ENCODE data around the gene CLEC10A. TPM values are rescaled to one million over a fixed set of nuclear protein-coding genes. Genes with fewer than 3 reads are reported as not detected.
"Not testable (repeated sequence)": the region's sequence is repeated elsewhere in the genome, so short reads cannot be mapped to it uniquely, and the experiment has no call there.

CLEC10A gene
- total RNA-seq, 3 donors from 2014 or later: 2.8 to 15.8 (median 2.9) TPM

DNA sequence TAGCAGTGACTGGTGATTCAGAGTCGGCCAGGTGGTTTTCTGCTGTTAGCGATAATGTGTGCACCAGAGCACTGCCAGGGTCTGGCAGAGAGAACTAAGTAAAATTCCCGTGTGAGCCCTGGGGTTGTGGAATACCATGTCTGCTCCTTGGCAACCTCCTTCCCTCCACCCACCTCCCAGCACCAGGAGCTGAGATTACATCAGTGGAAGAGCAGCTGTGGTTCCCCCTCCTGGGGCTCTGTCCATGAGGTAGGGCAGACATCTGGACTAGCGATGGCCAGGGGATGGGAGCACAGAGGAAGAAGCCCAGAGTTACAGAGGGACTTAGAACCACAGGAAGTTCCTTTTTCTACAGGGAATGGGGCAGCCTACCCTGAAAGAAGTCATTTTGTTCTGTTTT, 15.8 kb downstream of the CLEC10A start:
- H3K36me3 ChIP-seq: no peaks in the 10 kb centered on the region
- intact Hi-C loops (cut with DNase I; ENCODE audit: low total_unique reads): no loop called here
- H3K27ac ChIP-seq: no peak overlapping the region
- H3K4me3 ChIP-seq: no peak overlapping the region
- H3K27me3 ChIP-seq: no peaks in the 10 kb centered on the region
- H3K4me1 ChIP-seq: no peaks in the 10 kb centered on the region
- peaks cover 10 to 14% of the 10 kb centered on the region in 2 donors for H3K9me3 ChIP-seq
- TF ChIP-seq, protein P1, sequence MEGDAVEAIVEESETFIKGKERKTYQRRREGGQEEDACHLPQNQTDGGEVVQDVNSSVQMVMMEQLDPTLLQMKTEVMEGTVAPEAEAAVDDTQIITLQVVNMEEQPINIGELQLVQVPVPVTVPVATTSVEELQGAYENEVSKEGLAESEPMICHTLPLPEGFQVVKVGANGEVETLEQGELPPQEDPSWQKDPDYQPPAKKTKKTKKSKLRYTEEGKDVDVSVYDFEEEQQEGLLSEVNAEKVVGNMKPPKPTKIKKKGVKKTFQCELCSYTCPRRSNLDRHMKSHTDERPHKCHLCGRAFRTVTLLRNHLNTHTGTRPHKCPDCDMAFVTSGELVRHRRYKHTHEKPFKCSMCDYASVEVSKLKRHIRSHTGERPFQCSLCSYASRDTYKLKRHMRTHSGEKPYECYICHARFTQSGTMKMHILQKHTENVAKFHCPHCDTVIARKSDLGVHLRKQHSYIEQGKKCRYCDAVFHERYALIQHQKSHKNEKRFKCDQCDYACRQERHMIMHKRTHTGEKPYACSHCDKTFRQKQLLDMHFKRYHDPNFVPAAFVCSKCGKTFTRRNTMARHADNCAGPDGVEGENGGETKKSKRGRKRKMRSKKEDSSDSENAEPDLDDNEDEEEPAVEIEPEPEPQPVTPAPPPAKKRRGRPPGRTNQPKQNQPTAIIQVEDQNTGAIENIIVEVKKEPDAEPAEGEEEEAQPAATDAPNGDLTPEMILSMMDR (IDR thresholded peaks at IDR 0.05): no peak
- TF ChIP-seq POLR2AphosphoS5 (IDR thresholded peaks at IDR 0.05): no peak
- TF ChIP-seq POLR2A (IDR thresholded peaks at IDR 0.05): no peak
- no peak for DNase-seq (ENCODE audit: low spot score in 2 of 2)

DNA sequence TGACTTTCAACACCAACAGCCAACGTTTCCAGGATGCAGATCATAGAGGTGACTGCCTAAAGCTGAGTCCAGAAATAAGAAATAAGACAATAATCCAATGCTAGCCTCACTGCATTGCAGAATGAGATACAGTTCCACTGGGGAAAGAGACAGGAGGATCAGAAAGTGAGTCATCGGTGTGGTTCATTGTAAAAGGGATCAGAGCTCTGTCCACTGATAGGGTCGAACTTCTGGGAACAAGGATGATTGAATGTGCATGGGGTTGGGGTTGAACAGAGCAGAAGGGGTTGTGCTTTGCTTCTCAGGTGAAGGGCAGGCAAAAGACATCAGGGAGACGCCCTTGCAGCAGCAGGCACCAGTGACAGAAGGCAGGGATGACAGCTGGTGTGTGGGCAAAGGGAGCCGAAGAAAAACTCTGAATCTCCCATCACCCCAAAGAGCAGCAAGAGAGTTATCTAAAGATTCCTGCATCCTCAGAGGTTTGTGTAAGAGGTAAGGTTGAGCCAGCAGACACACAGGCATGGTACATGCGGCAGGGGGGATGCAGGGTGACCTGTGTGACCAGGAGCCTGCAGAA, 16.4 kb downstream of the CLEC10A start:
- no peaks in the 10 kb centered on the region for H3K4me1 ChIP-seq
- no peak overlapping the region for H3K4me3 ChIP-seq
- intact Hi-C loops (cut with DNase I; ENCODE audit: low total_unique reads): no loop called here
- H3K27ac ChIP-seq: no peak overlapping the region
- no peaks in the 10 kb centered on the region for H3K36me3 ChIP-seq
- no peaks in the 10 kb centered on the region for H3K27me3 ChIP-seq
- DNase-seq (ENCODE audit: low spot score in 2 of 2): no peak
- H3K9me3 ChIP-seq: peaks cover 10 to 12% of the 10 kb centered on the region in 2 donors
- TF ChIP-seq POLR2AphosphoS5 (IDR thresholded peaks at IDR 0.05): no peak
- TF ChIP-seq, protein P1 (IDR thresholded peaks at IDR 0.05): no peak
- TF ChIP-seq POLR2A (IDR thresholded peaks at IDR 0.05): no peak

DNA sequence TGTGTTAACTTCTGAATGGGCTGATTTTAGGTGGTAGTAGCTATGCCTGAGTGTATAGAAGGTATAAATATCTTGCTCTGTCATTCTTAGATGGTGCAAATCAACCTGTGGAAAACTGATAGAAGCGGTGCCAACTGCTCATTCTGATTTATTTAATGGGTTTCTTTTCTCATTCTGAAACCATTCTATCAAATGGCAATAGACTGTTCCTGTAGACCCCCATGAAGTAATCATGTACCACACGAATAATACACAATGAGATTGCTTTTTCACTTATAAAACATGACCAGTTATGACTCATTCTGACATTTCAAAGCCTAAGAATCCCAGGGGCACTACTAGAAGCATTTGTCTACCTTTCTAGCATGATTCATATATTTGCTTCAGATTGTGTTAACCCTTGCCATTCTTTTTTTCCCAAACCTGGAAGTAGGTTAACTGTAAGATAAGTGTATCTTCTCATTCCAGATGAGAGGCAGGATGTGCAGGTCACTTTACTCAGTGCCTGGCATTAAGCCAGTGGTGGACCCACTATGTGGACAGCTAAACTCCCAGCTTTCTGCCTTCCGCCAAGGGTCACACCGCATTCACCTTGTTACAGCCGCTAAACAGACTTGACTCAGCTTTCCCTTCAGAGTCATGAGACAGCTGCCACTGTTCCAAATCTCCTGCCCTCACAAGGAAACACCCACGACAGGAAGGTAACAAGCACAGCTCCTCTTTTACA, 19.7 kb downstream of the CLEC10A start:
- Histone ChIP-seq H3K27me3 (no peaks in the 10 kb centered on the region), H3K4me3 (no peak overlapping the region), H3K27ac (no peak overlapping the region), H3K4me1 (no peaks in the 10 kb centered on the region), H3K9me3 (no peaks in the 10 kb centered on the region), H3K36me3 (no peaks in the 10 kb centered on the region)
- no peak for DNase-seq (ENCODE audit: low spot score in 2 of 2)
- TF ChIP-seq POLR2A (IDR thresholded peaks at IDR 0.05): no peak
- no peak for TF ChIP-seq POLR2AphosphoS5 (IDR thresholded peaks at IDR 0.05)
- TF ChIP-seq, protein P1 (IDR thresholded peaks at IDR 0.05): no peak
- intact Hi-C loops (cut with DNase I; ENCODE audit: low total_unique reads): no loop called here

DNA sequence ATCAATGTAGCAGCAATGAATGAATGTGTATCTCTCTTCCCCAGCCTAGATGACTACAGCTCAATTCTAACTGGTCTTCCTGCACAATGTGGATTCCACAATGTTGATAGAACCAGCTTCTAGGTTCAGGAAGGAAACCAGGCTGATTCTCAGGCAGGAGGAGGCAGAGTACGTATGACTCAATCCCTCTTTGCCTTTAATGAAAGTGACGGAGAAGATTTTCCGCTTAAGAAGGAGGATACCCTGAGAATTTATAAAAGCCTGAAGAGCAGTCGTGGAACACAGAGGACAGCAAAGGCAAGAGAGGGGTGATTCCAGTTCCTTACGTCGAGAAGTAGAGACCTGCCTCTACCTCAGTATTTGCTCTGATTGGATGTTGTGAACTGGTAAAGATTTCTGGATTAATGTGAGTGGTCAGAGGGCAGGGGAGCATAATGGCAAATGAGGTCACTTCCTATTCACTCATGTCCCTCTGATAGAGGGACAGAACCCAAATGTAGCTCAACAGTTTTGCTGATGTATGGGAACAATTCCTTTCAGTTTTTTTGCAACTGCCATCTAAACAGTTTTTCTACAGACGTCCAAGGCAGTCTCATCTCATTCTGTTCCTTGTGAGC, 21.1 kb downstream of the CLEC10A start:
- H3K4me3 ChIP-seq: no peak overlapping the region
- no peaks in the 10 kb centered on the region for H3K36me3 ChIP-seq
- no peaks in the 10 kb centered on the region for H3K9me3 ChIP-seq
- intact Hi-C loops (cut with DNase I; ENCODE audit: low total_unique reads): no loop called here
- no peaks in the 10 kb centered on the region for H3K27me3 ChIP-seq
- DNase-seq (ENCODE audit: low spot score in 2 of 2): no peak
- H3K27ac ChIP-seq: no peak overlapping the region
- TF ChIP-seq POLR2AphosphoS5 (IDR thresholded peaks at IDR 0.05) (no peak), POLR2A (IDR thresholded peaks at IDR 0.05) (no peak)
- no peaks in the 10 kb centered on the region for H3K4me1 ChIP-seq

DNA sequence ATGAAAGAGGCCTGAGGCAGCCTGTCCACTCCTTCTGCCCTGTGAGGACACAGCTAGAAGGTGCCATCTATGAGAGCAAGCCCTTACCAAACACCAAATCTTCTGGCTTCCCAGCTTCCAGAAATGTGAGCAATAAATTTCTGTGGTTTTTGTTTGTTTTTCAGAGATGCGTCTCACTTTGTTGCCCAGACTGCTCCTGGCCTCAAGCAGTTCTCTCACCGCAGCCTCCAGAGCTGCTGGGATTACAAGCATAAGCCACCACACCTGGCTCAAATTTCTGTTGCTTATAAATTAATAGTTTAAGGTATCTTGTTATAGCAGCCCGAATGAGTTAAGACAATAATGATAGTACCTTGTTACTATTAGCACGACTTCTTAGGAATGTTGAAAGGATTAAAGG, 23.7 kb downstream of the CLEC10A start:
- no peak overlapping the region for H3K4me3 ChIP-seq
- intact Hi-C loops (cut with DNase I; ENCODE audit: low total_unique reads): no loop called here
- TF ChIP-seq POLR2AphosphoS5 (IDR thresholded peaks at IDR 0.05): no peak

DNA sequence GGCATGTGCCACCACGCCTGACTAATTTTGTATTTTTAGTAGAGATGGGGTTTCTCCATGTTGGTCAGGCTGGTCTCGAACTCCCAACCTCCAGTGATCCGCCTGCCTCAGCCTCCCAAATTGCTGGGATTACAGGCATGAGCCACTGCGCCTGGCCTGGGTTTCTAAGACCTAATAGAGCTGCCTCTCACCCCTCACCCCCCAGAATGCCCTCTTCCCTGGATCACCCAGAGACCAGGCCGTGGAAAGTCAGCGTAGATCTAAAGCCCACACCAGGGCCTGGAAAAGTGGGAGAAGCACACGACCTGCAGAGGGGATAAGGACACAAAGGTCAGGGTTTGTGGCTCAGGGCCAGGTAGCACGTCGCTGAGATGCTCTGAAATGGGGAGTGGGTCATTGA, 29.5 kb downstream of the CLEC10A start:
- H3K36me3 ChIP-seq; H3K4me1 ChIP-seq; H3K4me3 ChIP-seq; H3K27ac ChIP-seq; H3K9me3 ChIP-seq; H3K27me3 ChIP-seq; intact Hi-C loops (cut with DNase I; ENCODE audit: low total_unique reads); DNase-seq (ENCODE audit: low spot score in 2 of 2): not testable (repeated sequence)

More for the DNA sequence above, 23.7 kb downstream of the CLEC10A start:
- Histone ChIP-seq H3K4me1 (no peaks in the 10 kb centered on the region), H3K9me3 (no peaks in the 10 kb centered on the region), H3K27me3 (no peaks in the 10 kb centered on the region), H3K27ac (no peak overlapping the region), H3K36me3 (no peaks in the 10 kb centered on the region)
- DNase-seq (ENCODE audit: low spot score in 2 of 2): no peak
